ENCODE results near the gene FGFR3.

Gene FGFR3

GRCh38 chr4:1766106-1767060, 26.7 kb upstream of the FGFR3 start:
- DNase-seq = peak in 2 of 42 donors; percentile 35 to 37
- intact Hi-C loops (cut with DNase I) = no loop called here

GRCh38 chr4:1767061-1767769, 25.9 kb upstream of the FGFR3 start:
- intact Hi-C loops (cut with DNase I) = no loop called here
- DNase-seq = peak in 16 of 42 donors; percentile 12 to 71 (median 48)

- intact Hi-C loops (cut with DNase I) = no loop called here
- peak in 1 of 42 donors; percentile 22 for DNase-seq
Measured at GRCh38 chr4:1767770-1768366, 25.2 kb upstream of the FGFR3 start.

GRCh38 chr4:1768367-1769034, 24.6 kb upstream of the FGFR3 start:
- no peak for DNase-seq
- intact Hi-C loops (cut with DNase I) = no loop called here

- intact Hi-C loops (cut with DNase I) = no loop called here
- no peak for DNase-seq
Measured at GRCh38 chr4:1769692-1770091, 23.4 kb upstream of the FGFR3 start.

GRCh38 chr4:1770245-1770644, 22.8 kb upstream of the FGFR3 start:
- DNase-seq = peak in 27 of 42 donors; percentile 19 to 82 (median 54)
- intact Hi-C loops (cut with DNase I) = no loop called here

- no peak for DNase-seq
- intact Hi-C loops (cut with DNase I) = no loop called here
Measured at GRCh38 chr4:1770791-1771231, 22.3 kb upstream of the FGFR3 start.

- DNase-seq = no peak
- intact Hi-C loops (cut with DNase I) = no loop called here
Measured at GRCh38 chr4:1771555-1772305, 21.4 kb upstream of the FGFR3 start.

- no peak for DNase-seq
- intact Hi-C loops (cut with DNase I) = no loop called here
Measured at GRCh38 chr4:1772853-1773538, 20.1 kb upstream of the FGFR3 start.

GRCh38 chr4:1773754-1774153, 19.3 kb upstream of the FGFR3 start:
- no peak for DNase-seq
- intact Hi-C loops (cut with DNase I) = no loop called here

- peak; percentile 31 to 86 (median 70) for DNase-seq
- intact Hi-C loops (cut with DNase I) = no loop called here
Measured at GRCh38 chr4:1775731-1776500, 17.2 kb upstream of the FGFR3 start.

GRCh38 chr4:1776521-1777161, 16.5 kb upstream of the FGFR3 start:
- intact Hi-C loops (cut with DNase I) = no loop called here
- peak in 3 of 42 donors; percentile 34 to 48 (median 41) for DNase-seq

GRCh38 chr4:1777822-1778641, 15.1 kb upstream of the FGFR3 start:
- intact Hi-C loops (cut with DNase I) = no loop called here
- DNase-seq = peak in 33 of 42 donors; percentile 10 to 83 (median 54)

GRCh38 chr4:1778642-1779392, 14.3 kb upstream of the FGFR3 start:
- intact Hi-C loops (cut with DNase I) = no loop called here
- peak in 1 of 42 donors; percentile 19 for DNase-seq

All from head of caudate nucleus (tissue), 42 donors.